Thyroid gland (tissue), 4 donors: ENCODE data around the gene SCAMP4. TPM values are rescaled to one million over a fixed set of nuclear protein-coding genes. Genes with fewer than 3 reads are reported as not detected.

ENCODE experiments used
- DNase-seq, 2 donors: peaks; one replicate each; pipeline ENCODE4 v3.0.0-alpha.2; 2019
- H3K27ac ChIP-seq, 3 donors: fragments of 200-600 bp; sonication (generic); 1 replicate in 2 of 3; 2 replicates in 1 of 3; pipeline ENCODE4 v1.5.1; 2016 to 2019; ENCODE audit warnings: mild to moderate bottlenecking in 1 of 3, moderate library complexity in 1 of 3
- H3K27me3 ChIP-seq: fragments of 200-600 bp; sonication (generic); one replicate; pipeline ENCODE4 v1.5.1; 2019
- H3K36me3 ChIP-seq, 2 donors: fragments of 200-600 bp; sonication (generic); one replicate each; pipeline ENCODE4 v1.5.1; 2016 to 2019
- H3K4me1 ChIP-seq, 2 donors: fragments of 200-600 bp; sonication (generic); one replicate each; pipeline ENCODE4 v1.5.1; 2017 to 2019
- H3K4me3 ChIP-seq, 3 donors: fragments of 200-600 bp; sonication (generic); replicated peaks in 1 of 3; 1 replicate in 2 of 3; 2 replicates in 1 of 3; pipeline ENCODE4 v1.5.1; 2016; ENCODE audit warnings: mild to moderate bottlenecking in 1 of 3
- H3K9me3 ChIP-seq: fragments of 200-600 bp; sonication (generic); one replicate; pipeline ENCODE4 v1.5.1; 2017
- CTCF ChIP-seq, 6 experiments: fragments of 200-600 bp in 3 of 6; fragments of 450-650 bp in 3 of 6; sonication (generic) in 3 of 6; IDR thresholded peaks; one replicate each; pipeline ENCODE4 v1.5.1; 2016 to 2019; ENCODE audit warnings: antibody characterized with exemption in 6 of 6, mild to moderate bottlenecking in 2 of 6, inconsistent platforms in 1 of 6, moderate library complexity in 1 of 6
- POLR2A ChIP-seq, 2 donors: fragments of 450-650 bp; IDR thresholded peaks; one replicate each; pipeline ENCODE4 v1.6.1; 2017; ENCODE audit warnings: antibody characterized with exemption in 2 of 2, mild to moderate bottlenecking in 2 of 2, moderate library complexity in 1 of 2
- WGBS, 2 donors: methylation state at CpG; one replicate each; pipeline ENCODE4 v1.1.5; 2017; 5-methylcytosine and 5-hydroxymethylcytosine counted together
- intact Hi-C: fragments of 100-400 bp; cut with DNase I; formaldehyde crosslinking; loops from one replicate; pipeline ENCODE4 v1.15.1; 2023
- total RNA-seq, 4 donors: library from RNA; depleted of rRNA; stranded (reverse); fragments of >200 nt; gene quantifications; one replicate each; pipeline ENCODE4 v1.2.3, GENCODE V29; 2016

SCAMP4 gene
- total RNA-seq, 4 donors from 2014 or later: 69.5 to 269 (median 137) TPM

GRCh38 chr19:1866693-1867348 lies 38.4 kb upstream of the SCAMP4 start:
- no peaks in the 10 kb centered on the region for H3K36me3 ChIP-seq
- H3K4me1 ChIP-seq: peaks cover 12 to 13% of the 10 kb centered on the region in 2 donors
- no peak overlapping the region for H3K4me3 ChIP-seq
- intact Hi-C loops: no loop called here
- WGBS, 2 donors: 90 to 91% methylated on average over 6 to 8 of the region's 8 CpGs
- H3K27ac ChIP-seq: no peak overlapping the region
- H3K27me3 ChIP-seq: no peaks in the 10 kb centered on the region
- TF ChIP-seq CTCF (IDR thresholded peaks at IDR 0.05) (no peak), POLR2A (IDR thresholded peaks at IDR 0.05) (no peak)
- DNase-seq: no peak
- H3K9me3 ChIP-seq: no peaks in the 10 kb centered on the region

GRCh38 chr19:1867349-1867724 lies 37.9 kb upstream of the SCAMP4 start:
- TF ChIP-seq POLR2A (IDR thresholded peaks at IDR 0.05) (no peak), CTCF (IDR thresholded peaks at IDR 0.05) (no peak)
- Histone ChIP-seq H3K4me3 (no peak overlapping the region), H3K4me1 (peaks cover 7 to 8% of the 10 kb centered on the region in 2 donors), H3K36me3 (no peaks in the 10 kb centered on the region), H3K27ac (no peak overlapping the region), H3K9me3 (no peaks in the 10 kb centered on the region), H3K27me3 (no peaks in the 10 kb centered on the region)
- intact Hi-C loops: no loop called here
- 94 to 97% methylated on average over 8 to 9 of the region's 9 CpGs for WGBS, 2 donors
- no peak for DNase-seq

GRCh38 chr19:1868971-1869370 lies 36.2 kb upstream of the SCAMP4 start:
- H3K27ac ChIP-seq: no peak overlapping the region
- no peak overlapping the region for H3K4me3 ChIP-seq
- intact Hi-C loops: no loop called here
- H3K27me3 ChIP-seq: no peaks in the 10 kb centered on the region
- no peak for DNase-seq
- WGBS, 2 donors: 80 to 90% methylated on average over 7 of the region's 7 CpGs
- peaks cover 16 to 21% of the 10 kb centered on the region in 2 donors for H3K4me1 ChIP-seq
- no peak for TF ChIP-seq POLR2A (IDR thresholded peaks at IDR 0.05)
- no peak for TF ChIP-seq CTCF (IDR thresholded peaks at IDR 0.05)
- H3K36me3 ChIP-seq: no peaks in the 10 kb centered on the region
- H3K9me3 ChIP-seq: no peaks in the 10 kb centered on the region

GRCh38 chr19:1871140-1871597 lies 34.0 kb upstream of the SCAMP4 start:
- intact Hi-C loops: no loop called here
- H3K27me3 ChIP-seq: no peaks in the 10 kb centered on the region
- TF ChIP-seq POLR2A (IDR thresholded peaks at IDR 0.05) (no peak), CTCF (IDR thresholded peaks at IDR 0.05) (no peak)
- H3K27ac ChIP-seq: no peak overlapping the region
- WGBS, 2 donors: 72 to 100% methylated on average over 2 to 12 of the region's 15 CpGs
- H3K4me3 ChIP-seq: no peak overlapping the region
- H3K36me3 ChIP-seq: no peaks in the 10 kb centered on the region
- H3K4me1 ChIP-seq: peaks cover 21 to 26% of the 10 kb centered on the region in 2 donors
- DNase-seq: no peak
- H3K9me3 ChIP-seq: no peaks in the 10 kb centered on the region

- Histone ChIP-seq H3K27ac (no peak overlapping the region), H3K4me1 (peaks cover 26 to 30% of the 10 kb centered on the region in 2 donors), H3K4me3 (no peak overlapping the region), H3K36me3 (no peaks in the 10 kb centered on the region), H3K9me3 (no peaks in the 10 kb centered on the region), H3K27me3 (no peaks in the 10 kb centered on the region)
- 80 to 95% methylated on average over 3 to 4 of the region's 13 CpGs for WGBS, 2 donors
- DNase-seq: no peak
- TF ChIP-seq POLR2A (IDR thresholded peaks at IDR 0.05) (no peak), CTCF (IDR thresholded peaks at IDR 0.05) (no peak)
- intact Hi-C loops: no loop called here
Measured at GRCh38 chr19:1871630-1872029, 33.6 kb upstream of the SCAMP4 start.
